Keratinocyte (primary cell): ENCODE data around the gene ARMC9.
"Not testable (repeated sequence)": the region's sequence is repeated elsewhere in the genome, so short reads cannot be mapped to it uniquely, and the experiment has no call there.

Experiments
- EZH2 ChIP-seq: IDR thresholded peaks from one replicate; pipeline ENCODE4 v1.6.1; 2012; ENCODE audit warnings: inconsistent platforms, mild to moderate bottlenecking, low read length, moderate library complexity
- TF ChIP-seq, protein P1 (sequence below), 3 experiments: IDR thresholded peaks in 1 of 3; conservative IDR thresholded peaks in 1 of 3; optimal IDR thresholded peaks in 1 of 3; 2 replicates in 2 of 3; 3 replicates in 1 of 3; pipeline versions ENCODE3 to v1.5.1; 2011; ENCODE audit warnings: low read length in 3 of 3, mild to moderate bottlenecking in 3 of 3, moderate library complexity in 2 of 3, control low read depth in 1 of 3, inconsistent platforms in 1 of 3; ENCODE audit not compliant: insufficient read depth in 2 of 3; ENCODE audit errors: extremely low read depth in 1 of 3

DNA sequence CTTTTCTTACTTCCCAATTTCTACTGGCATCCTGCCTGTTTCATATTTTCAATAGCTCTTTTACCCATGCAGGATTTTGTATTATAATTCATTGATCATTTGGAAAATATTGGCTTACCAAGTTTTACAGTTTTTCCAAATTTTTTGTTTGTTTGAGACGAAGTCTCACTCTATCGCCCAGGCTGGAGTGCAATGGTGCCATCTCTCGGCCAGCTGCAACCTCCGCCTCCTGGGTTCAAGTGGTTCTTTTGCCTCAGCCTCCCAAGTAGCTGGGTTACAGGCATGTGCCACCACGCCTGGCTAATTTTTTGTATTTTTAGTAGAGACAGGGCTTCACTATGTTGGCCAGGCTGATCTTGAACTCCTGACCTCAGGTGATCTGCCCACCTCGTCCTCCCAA is 105.8 kb downstream of the ARMC9 start:
- TF ChIP-seq, protein P1, sequence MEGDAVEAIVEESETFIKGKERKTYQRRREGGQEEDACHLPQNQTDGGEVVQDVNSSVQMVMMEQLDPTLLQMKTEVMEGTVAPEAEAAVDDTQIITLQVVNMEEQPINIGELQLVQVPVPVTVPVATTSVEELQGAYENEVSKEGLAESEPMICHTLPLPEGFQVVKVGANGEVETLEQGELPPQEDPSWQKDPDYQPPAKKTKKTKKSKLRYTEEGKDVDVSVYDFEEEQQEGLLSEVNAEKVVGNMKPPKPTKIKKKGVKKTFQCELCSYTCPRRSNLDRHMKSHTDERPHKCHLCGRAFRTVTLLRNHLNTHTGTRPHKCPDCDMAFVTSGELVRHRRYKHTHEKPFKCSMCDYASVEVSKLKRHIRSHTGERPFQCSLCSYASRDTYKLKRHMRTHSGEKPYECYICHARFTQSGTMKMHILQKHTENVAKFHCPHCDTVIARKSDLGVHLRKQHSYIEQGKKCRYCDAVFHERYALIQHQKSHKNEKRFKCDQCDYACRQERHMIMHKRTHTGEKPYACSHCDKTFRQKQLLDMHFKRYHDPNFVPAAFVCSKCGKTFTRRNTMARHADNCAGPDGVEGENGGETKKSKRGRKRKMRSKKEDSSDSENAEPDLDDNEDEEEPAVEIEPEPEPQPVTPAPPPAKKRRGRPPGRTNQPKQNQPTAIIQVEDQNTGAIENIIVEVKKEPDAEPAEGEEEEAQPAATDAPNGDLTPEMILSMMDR (optimal IDR thresholded peaks at IDR 0.05 in 1 of 3, IDR thresholded peaks at IDR 0.05 in 1 of 3, conservative IDR thresholded peaks at IDR 0.05 in 1 of 3; ENCODE audit: extremely low read depth in 1 of 3, insufficient read depth in 2 of 3, low read length in 3 of 3) = not testable (repeated sequence)
- TF ChIP-seq EZH2 = not testable (repeated sequence)
